SK-N-SH (cell line): ENCODE results near the gene PPP1R1A. TPM values are rescaled to one million over a fixed set of nuclear protein-coding genes. Genes with fewer than 3 reads are reported as not detected.

Source experiments
- CTCF ChIA-PET: fragments of 300-600, 350-600 bp; formaldehyde crosslinking; extraction: SDS; loops from one replicate; lab custom pipeline; 2021; lab: Yijun Ruan, JAX
- POLR2A ChIA-PET: fragments of 350-600 bp; sonication (Branson Sonifier 250); formaldehyde crosslinking; extraction: SDS; loops from one replicate; lab custom pipeline; 2020; ENCODE audit warnings: antibody characterized with exemption, inconsistent platforms; lab: Yijun Ruan, JAX
- DNase-seq: peaks from one replicate; pipeline ENCODE4 v3.0.0; 2012
- H2AFZ ChIP-seq: fragments of 200-600 bp; sonication (generic); 2 replicates; pipeline ENCODE4 v1.8.1; 2016; ENCODE audit warnings: antibody characterized with exemption, mild to moderate bottlenecking, low read depth
- H3F3A ChIP-seq: fragments of 200-600 bp; sonication (generic); replicated peaks from 2 replicates; pipeline ENCODE3; 2016; ENCODE audit warnings: antibody characterized with exemption, mild to moderate bottlenecking; ENCODE audit not compliant: insufficient read depth
- H3K27ac ChIP-seq, 2 experiments: fragments of 200-500 bp in 1 of 2; fragments of 200-600 bp in 1 of 2; sonication (Bioruptor generic) in 1 of 2; sonication (generic), shearing (Covaris generic) in 1 of 2; 2 replicates each; pipeline versions ENCODE4 v1.5.1 to v1.6.1; 2014 to 2016; ENCODE audit warnings: low read depth in 2 of 2, inconsistent platforms in 1 of 2, low read length in 1 of 2, mild to moderate bottlenecking in 1 of 2, mixed read lengths in 1 of 2
- H3K27me3 ChIP-seq: fragments of 200-600 bp; sonication (generic), shearing (Covaris generic); 2 replicates; pipeline ENCODE4 v1.6.1; 2016; ENCODE audit warnings: mixed run types; ENCODE audit not compliant: insufficient read depth
- H3K36me3 ChIP-seq, 2 experiments: fragments of 200-500 bp in 1 of 2; fragments of 200-600 bp in 1 of 2; sonication (Bioruptor generic) in 1 of 2; sonication (generic) in 1 of 2; replicated peaks in 1 of 2; 2 replicates each; pipeline versions ENCODE3 to v1.5.1; 2014 to 2016; ENCODE audit warnings: low read length in 1 of 2, mild to moderate bottlenecking in 1 of 2; ENCODE audit not compliant: insufficient read depth in 2 of 2, control insufficient read depth in 1 of 2
- H3K4me1 ChIP-seq, 2 experiments: fragments of 200-500 bp in 1 of 2; fragments of 200-600 bp in 1 of 2; sonication (Bioruptor generic) in 1 of 2; sonication (generic), shearing (Covaris generic) in 1 of 2; 2 replicates each; pipeline versions ENCODE4 v1.5.1 to v1.6.1; 2014 to 2016; ENCODE audit warnings: low read depth in 1 of 2, low read length in 1 of 2, mixed run types in 1 of 2; ENCODE audit not compliant: insufficient read depth in 2 of 2, control insufficient read depth in 1 of 2
- H3K4me2 ChIP-seq: fragments of 200-600 bp; sonication (generic), shearing (Covaris generic); 2 replicates; pipeline ENCODE4 v1.6.1; 2017; ENCODE audit warnings: mixed run types
- H3K4me3 ChIP-seq, 2 experiments: fragments of 200-500 bp in 1 of 2; fragments of 200-600 bp in 1 of 2; sonication (Bioruptor generic) in 1 of 2; sonication (generic), shearing (Covaris generic) in 1 of 2; 2 replicates each; pipeline versions ENCODE4 v1.5.1 to v1.8.1; 2014 to 2016; ENCODE audit warnings: low read depth in 2 of 2, inconsistent platforms in 1 of 2, low read length in 1 of 2, mild to moderate bottlenecking in 1 of 2, mixed read lengths in 1 of 2, moderate library complexity in 1 of 2
- H3K79me2 ChIP-seq: fragments of 200-600 bp; sonication (generic); 2 replicates; pipeline ENCODE4 v1.8.1; 2017; ENCODE audit warnings: mild to moderate bottlenecking; ENCODE audit not compliant: insufficient read depth
- H3K9ac ChIP-seq: fragments of 200-600 bp; sonication (generic); 2 replicates; pipeline ENCODE4 v1.6.1; 2017; ENCODE audit warnings: mixed run types
- H3K9me2 ChIP-seq: fragments of 200-600 bp; sonication (generic); 2 replicates; pipeline ENCODE4 v1.6.1; 2017; ENCODE audit warnings: mixed run types
- H3K9me3 ChIP-seq: fragments of 200-600 bp; sonication (generic); 2 replicates; pipeline ENCODE4 v1.6.1; 2017; ENCODE audit warnings: mixed run types, mild to moderate bottlenecking, moderate library complexity
- H4K20me1 ChIP-seq: fragments of 200-600 bp; sonication (generic); 2 replicates; pipeline ENCODE4 v1.6.1; 2017; ENCODE audit warnings: mild to moderate bottlenecking, mixed run types; ENCODE audit not compliant: insufficient read depth
- CHD2 ChIP-seq: fragments of 150-350 bp; IDR thresholded peaks from 2 replicates; pipeline ENCODE4 v1.6.1; 2018; ENCODE audit warnings: low read length; ENCODE audit not compliant: partially characterized antibody
- CTCF ChIP-seq: fragments of 200-600 bp; sonication (generic); IDR thresholded peaks from 2 replicates; pipeline ENCODE4 v1.6.1; 2017; ENCODE audit warnings: antibody characterized with exemption, mild to moderate bottlenecking, moderate library complexity
- EP300 ChIP-seq, 2 experiments: IDR thresholded peaks; 2 replicates each; pipeline versions ENCODE4 v1.4.0 to v1.6.1; 2012; ENCODE audit warnings: borderline replicate concordance in 1 of 2, low read depth in 1 of 2, low read length in 1 of 2
- EZH2phosphoT487 ChIP-seq: fragments of 200-600 bp; sonication (generic); IDR thresholded peaks from 2 replicates; pipeline ENCODE4 v1.6.1; 2017; ENCODE audit warnings: low read depth, mixed run types, mild to moderate bottlenecking, antibody characterized with exemption, moderate library complexity, borderline replicate concordance
- FOSL2 ChIP-seq: IDR thresholded peaks from 2 replicates; pipeline ENCODE4 v1.4.0; 2012; ENCODE audit warnings: low read depth, mild to moderate bottlenecking, moderate library complexity, borderline replicate concordance
- FOXM1 ChIP-seq: IDR thresholded peaks from 2 replicates; pipeline ENCODE4 v1.4.0; 2012; ENCODE audit warnings: low read depth, mild to moderate bottlenecking
- GATA2 ChIP-seq: sonication (generic); formaldehyde crosslinking; IDR thresholded peaks from 2 replicates; pipeline ENCODE4 v1.5.0; 2020; ENCODE audit warnings: mild to moderate bottlenecking, missing genetic modification reagents
- MXI1 ChIP-seq: IDR thresholded peaks from 2 replicates; pipeline ENCODE4 v1.6.1; 2012; ENCODE audit warnings: mild to moderate bottlenecking, low read depth, low read length, improper control_type of control experiment
- NFIC ChIP-seq: IDR thresholded peaks from 2 replicates; pipeline ENCODE4 v1.4.0; 2012; ENCODE audit warnings: borderline replicate concordance
- PBX3 ChIP-seq: IDR thresholded peaks from 2 replicates; pipeline ENCODE4; 2012
- RFX5 ChIP-seq: IDR thresholded peaks from 2 replicates; pipeline ENCODE4 v1.6.1; 2012; ENCODE audit warnings: mild to moderate bottlenecking, improper control_type of control experiment, low read length
- SIN3A ChIP-seq: IDR thresholded peaks from 2 replicates; pipeline ENCODE4 v1.6.1; 2012; ENCODE audit warnings: low read depth, mild to moderate bottlenecking, low read length, moderate library complexity, borderline replicate concordance
- TCF12 ChIP-seq: IDR thresholded peaks from 2 replicates; pipeline ENCODE4 v1.4.0; 2012
- TEAD4 ChIP-seq: IDR thresholded peaks from 2 replicates; pipeline ENCODE4 v1.4.0; 2012; ENCODE audit warnings: mild to moderate bottlenecking, borderline replicate concordance; ENCODE audit not compliant: insufficient read depth
- USF1 ChIP-seq: IDR thresholded peaks from 2 replicates; pipeline ENCODE4 v1.4.0; 2012; ENCODE audit warnings: low read depth, borderline replicate concordance
- USF2 ChIP-seq: fragments of 150-350 bp; IDR thresholded peaks from 2 replicates; pipeline ENCODE4 v1.6.1; 2017; ENCODE audit warnings: antibody characterized with exemption, low read length, low read depth, borderline replicate concordance
- ZBTB33 ChIP-seq: IDR thresholded peaks from 2 replicates; pipeline ENCODE4 v1.4.0; 2012; ENCODE audit warnings: low read depth, borderline replicate concordance
- WGBS: methylation state at CpG from one replicate; pipeline ENCODE4 v1.1.6; 2017; ENCODE audit warnings: low lambda C conversion rate; 5-methylcytosine and 5-hydroxymethylcytosine counted together
- polyA plus RNA-seq, 3 experiments: library from polyadenylated mRNA; depleted of rRNA; stranded (reverse); fragments of >200 nt; gene quantifications; 2 replicates each; pipeline ENCODE4 v1.2.3, GENCODE V29; 2012

Gene PPP1R1A
- polyA plus RNA-seq, 1 of the 3 experiments (the other 2 are of a cell fraction): not detected

GRCh38 chr12:54628186-54628846 is 39.9 kb upstream of the PPP1R1A start:
- no peaks in the 10 kb centered on the region for H3K36me3 ChIP-seq
- H3F3A ChIP-seq: no peaks in the 10 kb centered on the region
- no peak overlapping the region for H3K27ac ChIP-seq
- no peak for TF ChIP-seq EZH2phosphoT487
- TF ChIP-seq EP300 (IDR thresholded peaks at IDR 0.05; ENCODE audit: borderline replicate concordance in 1 of 2, low read depth in 1 of 2, low read length in 1 of 2): no peak
- no peak for TF ChIP-seq GATA2 (CRISPR knock-in tag)
- TF ChIP-seq USF1: no peak
- TF ChIP-seq MXI1: no peak
- no peak for TF ChIP-seq PBX3
- no peak for TF ChIP-seq NFIC
- TF ChIP-seq TCF12: no peak
- no peak for TF ChIP-seq FOSL2
- no peak for TF ChIP-seq CTCF
- TF ChIP-seq USF2: no peak
- no peak for TF ChIP-seq ZBTB33
- TF ChIP-seq FOXM1: no peak
- no peak for TF ChIP-seq CHD2
- TF ChIP-seq RFX5: no peak
- no peak for TF ChIP-seq TEAD4
- no peak for TF ChIP-seq SIN3A
- peaks cover 17% of the 10 kb centered on the region; the same call in 1 of the 2 replicates for H3K27me3 ChIP-seq
- no peak overlapping the region for H2AFZ ChIP-seq
- H3K4me2 ChIP-seq: no peak overlapping the region
- POLR2A ChIA-PET: no interaction called here
- 0% methylated on average over 2 of the region's 3 CpGs for WGBS
- no peaks in the 10 kb centered on the region for H3K79me2 ChIP-seq
- no peak overlapping the region for H3K4me3 ChIP-seq
- H3K9me2 ChIP-seq: no peaks in the 10 kb centered on the region
- H3K4me1 ChIP-seq: peaks cover 0 to 7% of the 10 kb centered on the region in 2 experiments; a peak in 1 of 4 replicates
- CTCF ChIA-PET: interaction anchor here (1.1 to 1.7 kb wide), 3 partner anchors 32 to 365 kb away, joined by 3 to 7 read pairs (median 3); no protein-coding TSS in a partner anchor
- no peaks in the 10 kb centered on the region for H3K9me3 ChIP-seq
- DNase-seq: no peak
- no peak overlapping the region for H3K9ac ChIP-seq
- H4K20me1 ChIP-seq: no peaks in the 10 kb centered on the region
